GM19372 (cell line): ENCODE data around the gene STX7.
"Not testable (repeated sequence)": the region's sequence is repeated elsewhere in the genome, so short reads cannot be mapped to it uniquely, and the experiment has no call there.

Experiments used
- ATAC-seq: cut with Tn5 transposase; IDR thresholded peaks from one replicate; pipeline ENCODE4 v1.9.1; 2021; ENCODE audit warnings: mild to moderate bottlenecking, low read depth, moderate library complexity; ENCODE audit not compliant: unreplicated experiment

Gene STX7

GRCh38 chr6:132512638-132513632 lies at the start of gene STX7:
Gene STX7 (minus strand): TSS chr6:132513116. CDS start chr6:132503530, 9,586 bp downstream.
- ATAC-seq: peak; percentile 86

GRCh38 chr6:132560087-132560486 lies 47.2 kb upstream of the STX7 start:
- not testable (repeated sequence) for ATAC-seq

GRCh38 chr6:132552372-132552771 lies 39.5 kb upstream of the STX7 start, which contains the start of gene TAAR8:
Gene TAAR8 (plus strand): TSS chr6:132552672. CDS start chr6:132552693, 21 bp downstream.
- no peak for ATAC-seq

- ATAC-seq: no peak
Measured at GRCh38 chr6:132551214-132551613, 38.3 kb upstream of the STX7 start.

GRCh38 chr6:132548746-132549463 lies 36.0 kb upstream of the STX7 start:
- no peak for ATAC-seq

- no peak for ATAC-seq
Measured at GRCh38 chr6:132544826-132545225, 31.9 kb upstream of the STX7 start.

- ATAC-seq: no peak
Measured at GRCh38 chr6:132537977-132538376, 25.1 kb upstream of the STX7 start, which contains the start of gene TAAR9. Gene TAAR9 (plus strand): TSS chr6:132538277. CDS start chr6:132538290, 13 bp downstream.

GRCh38 chr6:132537145-132537544 lies 24.2 kb upstream of the STX7 start:
- no peak for ATAC-seq

- ATAC-seq: not testable (repeated sequence)
Measured at GRCh38 chr6:132534546-132534945, 21.6 kb upstream of the STX7 start.

GRCh38 chr6:132530293-132530974 lies 17.5 kb upstream of the STX7 start:
- peak; percentile 87 for ATAC-seq

- ATAC-seq: no peak
Measured at GRCh38 chr6:132527791-132528190, 14.9 kb upstream of the STX7 start.

GRCh38 chr6:132526461-132526860 lies 13.5 kb upstream of the STX7 start:
- no peak for ATAC-seq

- ATAC-seq: no peak
Measured at GRCh38 chr6:132525866-132526265, 12.9 kb upstream of the STX7 start.

- no peak for ATAC-seq
Measured at GRCh38 chr6:132524646-132525045, 11.7 kb upstream of the STX7 start.

GRCh38 chr6:132520953-132521352 lies 8.0 kb upstream of the STX7 start:
- ATAC-seq: no peak

GRCh38 chr6:132515386-132515785 lies 2.5 kb upstream of the STX7 start:
- no peak for ATAC-seq

GRCh38 chr6:132513831-132514545 lies 1.1 kb upstream of the STX7 start:
- ATAC-seq: no peak

- no peak for ATAC-seq
Measured at GRCh38 chr6:132512342-132512637, 626 bp downstream of the STX7 start.

- ATAC-seq: no peak
Measured at GRCh38 chr6:132511831-132512220, 1.1 kb downstream of the STX7 start.

GRCh38 chr6:132511210-132511830 lies 1.6 kb downstream of the STX7 start:
- no peak for ATAC-seq
